Neuronal stem cell (in vitro differentiated cells): ENCODE data around the gene TANGO6.

Experiments used
- DNase-seq: peaks from one replicate; pipeline ENCODE4 v3.0.0-alpha.2; 2013; ENCODE audit warnings: low spot score
- H2AFZ ChIP-seq: one replicate; pipeline ENCODE4 v1.6.1; 2013; ENCODE audit warnings: mild to moderate bottlenecking, low read length, inconsistent platforms
- H2AK5ac ChIP-seq: 2 replicates; pipeline ENCODE4 v1.6.1; 2013; ENCODE audit warnings: low read depth, mild to moderate bottlenecking, inconsistent platforms, low read length, moderate library complexity, mixed read lengths
- H2BK120ac ChIP-seq: 2 replicates; pipeline ENCODE4 v1.6.1; 2013; ENCODE audit warnings: low read depth, mild to moderate bottlenecking, inconsistent platforms, low read length, moderate library complexity, mixed read lengths
- H2BK12ac ChIP-seq: one replicate; pipeline ENCODE4 v1.6.1; 2013; ENCODE audit warnings: low read length, inconsistent platforms
- H2BK15ac ChIP-seq: 2 replicates; pipeline ENCODE4 v1.6.1; 2013; ENCODE audit warnings: mild to moderate bottlenecking, low read length, inconsistent platforms, mixed read lengths
- H2BK5ac ChIP-seq: one replicate; pipeline ENCODE4 v1.6.1; 2013; ENCODE audit warnings: inconsistent platforms, mild to moderate bottlenecking, low read length, moderate library complexity
- H3K14ac ChIP-seq: one replicate; pipeline ENCODE4 v1.6.1; 2013; ENCODE audit warnings: low read length, inconsistent platforms
- H3K18ac ChIP-seq: 2 replicates; pipeline ENCODE4 v1.6.1; 2013; ENCODE audit warnings: low read length, inconsistent platforms
- H3K23ac ChIP-seq: 2 replicates; pipeline ENCODE4 v1.6.1; 2013; ENCODE audit warnings: low read depth, mild to moderate bottlenecking, mixed read lengths, low read length, inconsistent platforms; ENCODE audit not compliant: poor library complexity
- H3K27ac ChIP-seq: replicated peaks from 3 replicates; pipeline ENCODE4 v1.5.1; 2013; ENCODE audit warnings: low read length, inconsistent platforms
- H3K27me3 ChIP-seq, 3 experiments: 2 replicates each; pipeline ENCODE4 v1.6.1; 2013; ENCODE audit warnings: low read length in 3 of 3, mild to moderate bottlenecking in 2 of 3, inconsistent platforms in 1 of 3, low read depth in 1 of 3, mixed read lengths in 1 of 3, moderate library complexity in 1 of 3; ENCODE audit not compliant: control insufficient read depth in 3 of 3, insufficient read depth in 3 of 3
- H3K36me3 ChIP-seq, 2 donors: replicated peaks in 1 of 2; 2 replicates each; pipeline ENCODE4 v1.6.1; 2013; ENCODE audit warnings: low read length in 2 of 2; ENCODE audit not compliant: control insufficient read depth in 2 of 2, insufficient read depth in 2 of 2
- H3K4ac ChIP-seq: 2 replicates; pipeline ENCODE4 v1.6.1; 2013; ENCODE audit warnings: inconsistent platforms, mild to moderate bottlenecking, low read length, moderate library complexity
- H3K4me1 ChIP-seq, 2 donors: 1 replicate in 1 of 2; 2 replicates in 1 of 2; pipeline ENCODE4 v1.6.1; 2013; ENCODE audit warnings: low read length in 2 of 2, low read depth in 1 of 2; ENCODE audit not compliant: control insufficient read depth in 2 of 2, insufficient read depth in 1 of 2
- H3K4me2 ChIP-seq: one replicate; pipeline ENCODE4 v1.6.1; 2013; ENCODE audit warnings: mild to moderate bottlenecking, low read length, inconsistent platforms; ENCODE audit not compliant: insufficient read depth, poor library complexity, severe bottlenecking
- H3K4me3 ChIP-seq, 2 donors: 2 replicates each; pipeline ENCODE4 v1.5.1; 2013; ENCODE audit warnings: low read length in 2 of 2, mild to moderate bottlenecking in 2 of 2, inconsistent platforms in 1 of 2, moderate library complexity in 1 of 2
- H3K79me1 ChIP-seq: one replicate; pipeline ENCODE4 v1.6.1; 2013; ENCODE audit warnings: low read depth, mild to moderate bottlenecking, inconsistent platforms, low read length, moderate library complexity
- H3K9ac ChIP-seq: one replicate; pipeline ENCODE4 v1.6.1; 2013; ENCODE audit warnings: mild to moderate bottlenecking, low read depth, low read length, inconsistent platforms; ENCODE audit not compliant: poor library complexity
- H3K9me3 ChIP-seq, 2 donors: replicated peaks in 1 of 2; 2 replicates each; pipeline versions ENCODE3 to v1.6.1; 2013; ENCODE audit warnings: low read length in 2 of 2, mild to moderate bottlenecking in 2 of 2, inconsistent platforms in 1 of 2, low read depth in 1 of 2, mixed read lengths in 1 of 2, moderate library complexity in 1 of 2; ENCODE audit not compliant: control insufficient read depth in 2 of 2, insufficient read depth in 1 of 2
- H4K8ac ChIP-seq: one replicate; pipeline ENCODE4 v1.6.1; 2013; ENCODE audit warnings: low read depth, mild to moderate bottlenecking, inconsistent platforms, low read length, moderate library complexity
- H4K91ac ChIP-seq: one replicate; pipeline ENCODE4 v1.6.1; 2013; ENCODE audit warnings: low read length, low read depth, mild to moderate bottlenecking, inconsistent platforms; ENCODE audit not compliant: poor library complexity
- whole genome bisulfite sequencing, 2 donors: extraction: QIAGEN DNeasy Blood & Tissue Kit; methylation state at CpG; one replicate each; pipeline ENCODE4 v1.1.7; 2013; ENCODE audit warnings: missing lambda C conversion rate in 2 of 2, mixed read lengths in 1 of 2; ENCODE audit not compliant: insufficient read length in 2 of 2, insufficient replicate concordance in 1 of 2; ENCODE audit errors: extremely low coverage in 2 of 2; 5-methylcytosine and 5-hydroxymethylcytosine counted together

TANGO6 gene

DNA sequence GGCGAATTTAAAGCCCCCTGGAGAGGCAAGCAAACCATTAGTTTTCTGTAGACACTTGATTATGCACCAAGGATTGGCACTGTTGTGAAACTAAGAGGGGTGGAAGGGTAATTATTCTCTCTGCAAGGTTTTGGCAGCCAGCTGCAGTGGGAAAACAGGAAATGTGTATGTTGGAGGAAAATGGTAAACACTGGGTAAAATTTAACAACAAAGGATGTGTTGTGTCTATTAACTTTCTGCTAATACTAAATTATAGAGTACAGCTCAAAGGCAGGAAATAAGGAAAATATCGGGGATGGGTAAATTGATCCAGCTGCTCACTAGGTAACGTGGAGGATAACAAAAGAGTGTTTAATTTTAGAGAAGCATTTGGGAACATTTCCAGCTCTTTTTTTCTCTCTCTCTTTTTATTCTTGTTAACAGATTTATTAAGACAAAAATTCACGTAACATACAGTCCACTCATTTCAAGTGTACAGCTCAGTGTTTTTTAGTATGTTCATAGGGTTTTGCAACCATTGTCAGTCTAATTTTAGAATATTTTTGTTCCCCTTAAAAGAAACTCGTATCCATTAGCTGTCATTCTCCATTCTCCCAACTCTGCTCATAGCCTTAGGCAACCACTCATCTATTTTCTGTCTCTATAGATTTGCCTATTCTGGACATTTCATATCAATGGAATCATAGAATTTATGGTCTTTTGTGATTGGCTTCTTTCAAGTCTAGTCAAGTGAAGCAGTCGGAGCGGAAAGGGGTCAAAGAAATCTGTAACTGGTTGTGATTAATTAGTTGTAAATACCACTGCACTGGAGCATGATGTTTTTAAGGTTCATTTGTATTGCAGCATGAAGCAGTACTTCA is 41.8 kb downstream of the TANGO6 start:
- Histone ChIP-seq H2BK5ac (no peak overlapping the region), H3K4me1 (no peaks in the 10 kb centered on the region), H2BK12ac (no peak overlapping the region), H3K79me1 (no peaks in the 10 kb centered on the region), H3K9ac (no peak overlapping the region), H3K27me3 (no peaks in the 10 kb centered on the region), H3K23ac (no peak overlapping the region), H2BK15ac (no peak overlapping the region), H2BK120ac (no peak overlapping the region), H2AK5ac (no peak overlapping the region), H4K8ac (no peak overlapping the region), H4K91ac (no peak overlapping the region), H2AFZ (no peak overlapping the region), H3K4me3 (no peak overlapping the region), H3K18ac (no peak overlapping the region), H3K36me3 (peaks cover 2 to 9% of the 10 kb centered on the region in 2 donors), H3K27ac (no peak overlapping the region), H3K4me2 (no peak overlapping the region), H3K4ac (no peak overlapping the region), H3K14ac (no peak overlapping the region), H3K9me3 (no peaks in the 10 kb centered on the region)
- WGBS, 2 donors = no CpG with 5 or more reads among the region's 7 CpGs
- no peak for DNase-seq

- DNase-seq = no peak
- Histone ChIP-seq H2BK120ac (no peak overlapping the region), H3K14ac (no peak overlapping the region), H3K27me3 (no peaks in the 10 kb centered on the region), H3K27ac (no peak overlapping the region), H2BK5ac (no peak overlapping the region), H3K18ac (no peak overlapping the region), H3K9ac (no peak overlapping the region), H4K91ac (no peak overlapping the region), H3K23ac (no peak overlapping the region), H4K8ac (no peak overlapping the region), H3K4ac (no peak overlapping the region), H3K36me3 (peaks cover 0 to 2% of the 10 kb centered on the region in 2 donors), H3K79me1 (no peaks in the 10 kb centered on the region), H3K4me3 (no peak overlapping the region), H2BK15ac (no peak overlapping the region), H3K4me1 (no peaks in the 10 kb centered on the region), H3K9me3 (no peaks in the 10 kb centered on the region), H2AK5ac (no peak overlapping the region), H3K4me2 (no peak overlapping the region), H2BK12ac (no peak overlapping the region), H2AFZ (no peak overlapping the region)
- no CpG with 5 or more reads among the region's 1 CpG for WGBS, 2 donors
Measured at GRCh38 chr16:68887107-68887506, 43.8 kb downstream of the TANGO6 start.

- H3K14ac ChIP-seq = no peak overlapping the region
- H3K79me1 ChIP-seq = no peaks in the 10 kb centered on the region
- no peak overlapping the region for H4K91ac ChIP-seq
- no peak for DNase-seq
- H2BK12ac ChIP-seq = no peak overlapping the region
- H2BK5ac ChIP-seq = no peak overlapping the region
- H2AK5ac ChIP-seq = no peak overlapping the region
- H3K4me1 ChIP-seq = no peaks in the 10 kb centered on the region
- H3K27ac ChIP-seq = no peak overlapping the region
- H2BK15ac ChIP-seq = no peak overlapping the region
- WGBS, 2 donors = no CpG with 5 or more reads among the region's 3 CpGs
- no peak overlapping the region for H3K23ac ChIP-seq
- no peaks in the 10 kb centered on the region for H3K9me3 ChIP-seq
- H3K27me3 ChIP-seq = no peaks in the 10 kb centered on the region
- no peaks in the 10 kb centered on the region for H3K36me3 ChIP-seq
- no peak overlapping the region for H3K4me3 ChIP-seq
- no peak overlapping the region for H3K4ac ChIP-seq
- no peak overlapping the region for H4K8ac ChIP-seq
- no peak overlapping the region for H3K9ac ChIP-seq
- no peak overlapping the region for H3K4me2 ChIP-seq
- H2AFZ ChIP-seq = no peak overlapping the region
- no peak overlapping the region for H3K18ac ChIP-seq
- H2BK120ac ChIP-seq = no peak overlapping the region
Measured at GRCh38 chr16:68889508-68890150, 46.3 kb downstream of the TANGO6 start.

- H2BK15ac ChIP-seq = no peak overlapping the region
- H3K9me3 ChIP-seq = no peaks in the 10 kb centered on the region
- no peaks in the 10 kb centered on the region for H3K4me1 ChIP-seq
Measured at GRCh38 chr16:68892214-68892613, 48.9 kb downstream of the TANGO6 start.

More at GRCh38 chr16:68892214-68892613, 48.9 kb downstream of the TANGO6 start:
- Histone ChIP-seq H3K79me1 (no peaks in the 10 kb centered on the region), H3K36me3 (no peaks in the 10 kb centered on the region), H2AFZ (no peak overlapping the region), H3K4ac (no peak overlapping the region), H2AK5ac (no peak overlapping the region), H3K9ac (no peak overlapping the region), H4K8ac (no peak overlapping the region), H2BK12ac (no peak overlapping the region), H2BK120ac (no peak overlapping the region), H2BK5ac (no peak overlapping the region), H3K27ac (no peak overlapping the region), H3K14ac (no peak overlapping the region), H4K91ac (no peak overlapping the region), H3K23ac (no peak overlapping the region), H3K4me3 (no peak overlapping the region), H3K27me3 (no peaks in the 10 kb centered on the region), H3K4me2 (no peak overlapping the region), H3K18ac (no peak overlapping the region)
- no CpG with 5 or more reads among the region's 8 CpGs for WGBS, 2 donors
- no peak for DNase-seq
